Activated CD8-positive, alpha-beta memory T cell treated with anti-CD3 and anti-CD28 coated beads for 48 hours (primary cell): ENCODE results near the gene POU6F2.
"Not testable (repeated sequence)": the region's sequence is repeated elsewhere in the genome, so short reads cannot be mapped to it uniquely, and the experiment has no call there.

Experiments
- DNase-seq, 3 experiments: peaks; one replicate each; pipeline ENCODE4 v3.0.0-alpha.2; 2020; ENCODE audit warnings: low read depth in 2 of 3, low spot score in 2 of 3

POU6F2 gene

GRCh38 chr7:39342763-39343162 lies 365.1 kb downstream of the POU6F2 start:
- DNase-seq: no peak

GRCh38 chr7:39349452-39350123 lies 371.9 kb downstream of the POU6F2 start:
- DNase-seq: no peak

GRCh38 chr7:39353615-39354376 lies 376.1 kb downstream of the POU6F2 start:
- DNase-seq: no peak

GRCh38 chr7:39355664-39356063 lies 378.0 kb downstream of the POU6F2 start:
- DNase-seq: no peak

- DNase-seq: no peak
Measured at GRCh38 chr7:39356172-39356925, 378.6 kb downstream of the POU6F2 start.

GRCh38 chr7:39357648-39358047 lies 379.9 kb downstream of the POU6F2 start:
- DNase-seq: no peak

GRCh38 chr7:39360038-39360437 lies 382.3 kb downstream of the POU6F2 start:
- DNase-seq: no peak

- no peak for DNase-seq
Measured at GRCh38 chr7:39360766-39361165, 383.1 kb downstream of the POU6F2 start.

GRCh38 chr7:39365751-39366295 lies 388.1 kb downstream of the POU6F2 start:
- no peak for DNase-seq

GRCh38 chr7:39367451-39367850 lies 389.7 kb downstream of the POU6F2 start:
- no peak for DNase-seq

GRCh38 chr7:39367943-39368342 lies 390.2 kb downstream of the POU6F2 start:
- DNase-seq: no peak

- DNase-seq: no peak
Measured at GRCh38 chr7:39372383-39372782, 394.7 kb downstream of the POU6F2 start.

- no peak for DNase-seq
Measured at GRCh38 chr7:39374436-39375040, 396.8 kb downstream of the POU6F2 start.

- no peak for DNase-seq
Measured at GRCh38 chr7:39375047-39375873, 397.6 kb downstream of the POU6F2 start.

- DNase-seq: no peak
Measured at GRCh38 chr7:39375874-39376190, 398.1 kb downstream of the POU6F2 start.

- not testable (repeated sequence) for DNase-seq
Measured at GRCh38 chr7:39376881-39377280, 399.2 kb downstream of the POU6F2 start.

- no peak for DNase-seq
Measured at GRCh38 chr7:39379416-39379815, 401.7 kb downstream of the POU6F2 start.

GRCh38 chr7:39383136-39383535 lies 405.4 kb downstream of the POU6F2 start:
- DNase-seq: no peak

- DNase-seq: no peak
Measured at GRCh38 chr7:39384386-39384785, 406.7 kb downstream of the POU6F2 start.

- DNase-seq: no peak
Measured at GRCh38 chr7:39386718-39387117, 409.0 kb downstream of the POU6F2 start.

GRCh38 chr7:39392151-39392550 lies 414.4 kb downstream of the POU6F2 start:
- DNase-seq: no peak
